KOPT-K1 (cell line): Measurements from ENCODE around the gene NMRK2.
"Not testable (repeated sequence)": the region's sequence is repeated elsewhere in the genome, so short reads cannot be mapped to it uniquely, and the experiment has no call there.

ENCODE experiments used
- H3K27ac ChIP-seq: fragments of 200-600 bp; sonication (generic); 2 replicates; pipeline ENCODE4 v1.5.1; 2016; ENCODE audit warnings: antibody characterized with exemption, mild to moderate bottlenecking, low read depth, low read length; ENCODE audit not compliant: poor library complexity, severe bottlenecking
- H3K36me3 ChIP-seq: fragments of 200-600 bp; sonication (generic); 2 replicates; pipeline ENCODE4 v1.5.1; 2017; ENCODE audit warnings: antibody characterized with exemption, mild to moderate bottlenecking, low read length, moderate library complexity; ENCODE audit not compliant: insufficient read depth
- H3K9me3 ChIP-seq: fragments of 200-600 bp; sonication (generic); 2 replicates; pipeline ENCODE4 v1.5.1; 2017; ENCODE audit warnings: antibody characterized with exemption, low read length, mild to moderate bottlenecking; ENCODE audit not compliant: insufficient read depth, poor library complexity, severe bottlenecking

Gene NMRK2

GRCh38 chr19:3950871-3951861 is 18.3 kb downstream of the NMRK2 start:
- H3K27ac ChIP-seq = no peak overlapping the region
- no peaks in the 10 kb centered on the region for H3K9me3 ChIP-seq
- H3K36me3 ChIP-seq = no peaks in the 10 kb centered on the region; the same call in 1 of the 2 replicates

GRCh38 chr19:3952755-3953276 is 19.9 kb downstream of the NMRK2 start:
- H3K36me3 ChIP-seq, H3K27ac ChIP-seq, H3K9me3 ChIP-seq: not testable (repeated sequence)

GRCh38 chr19:3954107-3954506 is 21.2 kb downstream of the NMRK2 start:
- peaks cover 22% of the 10 kb centered on the region for H3K36me3 ChIP-seq
- no peak overlapping the region for H3K27ac ChIP-seq
- H3K9me3 ChIP-seq = no peaks in the 10 kb centered on the region

- H3K9me3 ChIP-seq, H3K27ac ChIP-seq: not testable (repeated sequence)
- peaks cover 32% of the 10 kb centered on the region for H3K36me3 ChIP-seq
Observed at GRCh38 chr19:3955276-3955675, 22.4 kb downstream of the NMRK2 start.

GRCh38 chr19:3955688-3956087 is 22.8 kb downstream of the NMRK2 start:
- peaks cover 37% of the 10 kb centered on the region for H3K36me3 ChIP-seq

GRCh38 chr19:3958836-3959765 is 26.2 kb downstream of the NMRK2 start:
- Histone ChIP-seq H3K27ac (no peak overlapping the region), H3K36me3 (peaks cover 70% of the 10 kb centered on the region), H3K9me3 (no peaks in the 10 kb centered on the region)

More at GRCh38 chr19:3955688-3956087, 22.8 kb downstream of the NMRK2 start:
- Histone ChIP-seq H3K9me3 (no peaks in the 10 kb centered on the region), H3K27ac (no peak overlapping the region)

- Histone ChIP-seq H3K27ac (no peak overlapping the region), H3K9me3 (no peaks in the 10 kb centered on the region), H3K36me3 (peaks cover 72% of the 10 kb centered on the region)
Observed at GRCh38 chr19:3959766-3960131, 26.9 kb downstream of the NMRK2 start.

GRCh38 chr19:3961007-3961406 is 28.1 kb downstream of the NMRK2 start:
- H3K27ac ChIP-seq = no peak overlapping the region
- H3K9me3 ChIP-seq = no peaks in the 10 kb centered on the region
- peaks cover 78% of the 10 kb centered on the region for H3K36me3 ChIP-seq

GRCh38 chr19:3963458-3964255 is 30.8 kb downstream of the NMRK2 start:
- Histone ChIP-seq H3K36me3 (peaks cover 85% of the 10 kb centered on the region), H3K27ac (no peak overlapping the region), H3K9me3 (no peaks in the 10 kb centered on the region)

GRCh38 chr19:3964256-3965194 is 31.7 kb downstream of the NMRK2 start:
- no peaks in the 10 kb centered on the region for H3K9me3 ChIP-seq
- H3K27ac ChIP-seq = no peak overlapping the region
- peaks cover 85% of the 10 kb centered on the region for H3K36me3 ChIP-seq

GRCh38 chr19:3966051-3967017 is 33.5 kb downstream of the NMRK2 start:
- no peaks in the 10 kb centered on the region for H3K9me3 ChIP-seq
- H3K36me3 ChIP-seq = peaks cover 69% of the 10 kb centered on the region
- H3K27ac ChIP-seq = no peak overlapping the region

GRCh38 chr19:3967983-3968382 is 35.1 kb downstream of the NMRK2 start:
- H3K27ac ChIP-seq, H3K9me3 ChIP-seq: not testable (repeated sequence)
- H3K36me3 ChIP-seq = peaks cover 53% of the 10 kb centered on the region
